ENCODE data around the gene NBPF3.

DNA sequence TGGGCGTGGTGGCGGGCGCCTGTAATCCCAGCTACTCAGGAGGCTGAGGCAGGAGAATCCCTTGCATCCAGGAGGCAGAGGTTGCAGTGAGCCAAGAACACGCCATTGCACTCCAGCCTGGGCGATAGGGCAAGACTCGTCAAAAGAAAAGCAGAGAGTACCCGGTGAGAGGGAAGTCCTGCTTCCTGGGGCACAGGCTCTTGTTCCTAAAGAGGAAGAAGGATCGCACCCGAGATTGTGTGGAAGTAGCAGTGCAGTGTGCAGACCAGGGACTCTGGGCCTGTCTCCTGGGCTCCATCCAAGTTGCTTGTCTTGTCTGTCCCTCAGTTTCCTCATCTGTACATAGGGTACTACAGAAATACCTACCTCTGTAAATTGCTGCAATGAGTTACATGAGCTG, 29.6 kb downstream of the NBPF3 start:
- TF ChIP-seq, protein P1, sequence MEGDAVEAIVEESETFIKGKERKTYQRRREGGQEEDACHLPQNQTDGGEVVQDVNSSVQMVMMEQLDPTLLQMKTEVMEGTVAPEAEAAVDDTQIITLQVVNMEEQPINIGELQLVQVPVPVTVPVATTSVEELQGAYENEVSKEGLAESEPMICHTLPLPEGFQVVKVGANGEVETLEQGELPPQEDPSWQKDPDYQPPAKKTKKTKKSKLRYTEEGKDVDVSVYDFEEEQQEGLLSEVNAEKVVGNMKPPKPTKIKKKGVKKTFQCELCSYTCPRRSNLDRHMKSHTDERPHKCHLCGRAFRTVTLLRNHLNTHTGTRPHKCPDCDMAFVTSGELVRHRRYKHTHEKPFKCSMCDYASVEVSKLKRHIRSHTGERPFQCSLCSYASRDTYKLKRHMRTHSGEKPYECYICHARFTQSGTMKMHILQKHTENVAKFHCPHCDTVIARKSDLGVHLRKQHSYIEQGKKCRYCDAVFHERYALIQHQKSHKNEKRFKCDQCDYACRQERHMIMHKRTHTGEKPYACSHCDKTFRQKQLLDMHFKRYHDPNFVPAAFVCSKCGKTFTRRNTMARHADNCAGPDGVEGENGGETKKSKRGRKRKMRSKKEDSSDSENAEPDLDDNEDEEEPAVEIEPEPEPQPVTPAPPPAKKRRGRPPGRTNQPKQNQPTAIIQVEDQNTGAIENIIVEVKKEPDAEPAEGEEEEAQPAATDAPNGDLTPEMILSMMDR (IDR thresholded peaks at IDR 0.05), result no peak
- TF ChIP-seq POLR2A (IDR thresholded peaks at IDR 0.05), result no peak
